ENCODE measurements around the gene ENTPD5.
"Not testable (repeated sequence)": the region's sequence is repeated elsewhere in the genome, so short reads cannot be mapped to it uniquely, and the experiment has no call there.

The ENTPD5 gene

GRCh38 chr14:73998726-73999125 lies 20.4 kb downstream of the ENTPD5 start:
- no peak for DNase-seq (ENCODE audit: low spot score)

- DNase-seq (ENCODE audit: low spot score), result no peak
These were observed 21.1 kb downstream of the ENTPD5 start for GRCh38 chr14:73997944-73998447.

- DNase-seq (ENCODE audit: low spot score), result no peak
These were observed 21.8 kb downstream of the ENTPD5 start for GRCh38 chr14:73997108-73997943.

GRCh38 chr14:73996731-73997107 lies 22.4 kb downstream of the ENTPD5 start:
- DNase-seq (ENCODE audit: low spot score), result no peak

- no peak for DNase-seq (ENCODE audit: low spot score)
These were observed 23.1 kb downstream of the ENTPD5 start for GRCh38 chr14:73995977-73996378.

- DNase-seq (ENCODE audit: low spot score), result not testable (repeated sequence)
These were observed 24.2 kb downstream of the ENTPD5 start for GRCh38 chr14:73994926-73995325.

- DNase-seq (ENCODE audit: low spot score), result no peak
These were observed 28.0 kb downstream of the ENTPD5 start for GRCh38 chr14:73991092-73991491.

GRCh38 chr14:73988656-73989055 lies 30.4 kb downstream of the ENTPD5 start:
- not testable (repeated sequence) for DNase-seq (ENCODE audit: low spot score)

- no peak for DNase-seq (ENCODE audit: low spot score)
These were observed 31.0 kb downstream of the ENTPD5 start for GRCh38 chr14:73988065-73988464.

- DNase-seq (ENCODE audit: low spot score), result peak; percentile 19
These were observed 41.2 kb downstream of the ENTPD5 start for GRCh38 chr14:73977896-73978295.

GRCh38 chr14:73976125-73976524 lies 43.0 kb downstream of the ENTPD5 start:
- no peak for DNase-seq (ENCODE audit: low spot score)

GRCh38 chr14:73973497-73973896 lies 45.6 kb downstream of the ENTPD5 start:
- DNase-seq (ENCODE audit: low spot score), result no peak

GRCh38 chr14:73968885-73969284 lies 50.2 kb downstream of the ENTPD5 start:
- DNase-seq (ENCODE audit: low spot score), result no peak

- DNase-seq (ENCODE audit: low spot score), result no peak
These were observed 53.9 kb downstream of the ENTPD5 start for GRCh38 chr14:73965216-73965615.

GRCh38 chr14:73961192-73961591 lies 57.9 kb downstream of the ENTPD5 start:
- no peak for DNase-seq (ENCODE audit: low spot score)

GRCh38 chr14:73958591-73958990 lies 60.5 kb downstream of the ENTPD5 start:
- DNase-seq (ENCODE audit: low spot score), result no peak

GRCh38 chr14:73955674-73956073 lies 63.4 kb downstream of the ENTPD5 start:
- DNase-seq (ENCODE audit: low spot score), result no peak

- DNase-seq (ENCODE audit: low spot score), result no peak
These were observed 65.4 kb downstream of the ENTPD5 start for GRCh38 chr14:73953731-73954130.

GRCh38 chr14:73949752-73950734 lies 69.0 kb downstream of the ENTPD5 start, which contains the start of the genes COQ6 and FAM161B:
COQ6 (plus strand) TSS chr14:73950302; CDS start chr14:73950333, 31 bp downstream.
FAM161B (minus strand) TSS chr14:73950094; CDS start chr14:73950026, 68 bp downstream.
- DNase-seq (ENCODE audit: low spot score), result peak; percentile 95

- DNase-seq (ENCODE audit: low spot score), result no peak
These were observed 73.9 kb downstream of the ENTPD5 start for GRCh38 chr14:73945159-73945670.

- no peak for DNase-seq (ENCODE audit: low spot score)
These were observed 74.5 kb downstream of the ENTPD5 start for GRCh38 chr14:73944432-73945158.

Data from hepatic stellate cell (primary cell).